IMR-90 (cell line): ENCODE data around the gene SMC6. TPM values are rescaled to one million over a fixed set of nuclear protein-coding genes. Genes with fewer than 3 reads are reported as not detected.

Experiments used
- ATAC-seq: fragments of 200-7000 bp; cut with Tn5 transposase; 2 replicates; pipeline ENCODE4 v1.9.1; 2020; ENCODE audit warnings: low read depth, mild to moderate bottlenecking, moderate library complexity
- BruUV-seq: library from RNA; stranded (reverse); fragments of 400-500 nt; replicated peaks from 2 replicates; lab custom pipeline; 2021; lab: Mats Ljungman, UMichigan
- CTCF ChIA-PET: fragments of 300-600 bp; formaldehyde crosslinking; extraction: SDS; loops from one replicate; lab custom pipeline; 2021; ENCODE audit warnings: antibody characterized with exemption; lab: Yijun Ruan, JAX
- POLR2A ChIA-PET: fragments of 300-600 bp; sonication (Branson Sonifier 250); formaldehyde crosslinking; loops from one replicate; lab custom pipeline; 2022; ENCODE audit warnings: antibody characterized with exemption; ENCODE audit not compliant: unreplicated experiment; lab: Charles Lee
- DNase-seq: peaks from one replicate; pipeline ENCODE4 v3.0.0; 2013
- H2AFZ ChIP-seq: replicated peaks from 2 replicates; pipeline ENCODE3; 2013; ENCODE audit warnings: low read length, mild to moderate bottlenecking; ENCODE audit not compliant: poor library complexity
- H2AK5ac ChIP-seq: 2 replicates; pipeline ENCODE4 v1.6.1; 2013; ENCODE audit warnings: low read depth, low read length, inconsistent platforms
- H2AK9ac ChIP-seq: replicated peaks from 2 replicates; pipeline ENCODE3; 2013; ENCODE audit warnings: mild to moderate bottlenecking, low read depth, low read length, moderate library complexity; ENCODE audit not compliant: poor library complexity
- H2BK120ac ChIP-seq: 2 replicates; pipeline ENCODE4 v1.6.1; 2013; ENCODE audit warnings: low read depth, low read length, inconsistent platforms
- H2BK15ac ChIP-seq: 3 replicates; pipeline ENCODE4 v1.6.1; 2013; ENCODE audit warnings: low read depth, low read length, inconsistent platforms
- H2BK20ac ChIP-seq: 2 replicates; pipeline ENCODE4 v1.6.1; 2013; ENCODE audit warnings: low read depth, mild to moderate bottlenecking, inconsistent platforms, low read length, moderate library complexity
- H2BK5ac ChIP-seq: 2 replicates; pipeline ENCODE4 v1.6.1; 2013; ENCODE audit warnings: mild to moderate bottlenecking, low read depth, low read length, inconsistent platforms; ENCODE audit not compliant: poor library complexity, severe bottlenecking
- H3K14ac ChIP-seq: replicated peaks from 2 replicates; pipeline ENCODE4 v1.6.1; 2013; ENCODE audit warnings: low read depth, low read length, inconsistent platforms
- H3K18ac ChIP-seq: 2 replicates; pipeline ENCODE4 v1.6.1; 2013; ENCODE audit warnings: low read depth, low read length, control low read depth
- H3K23ac ChIP-seq: 2 replicates; pipeline ENCODE4 v1.6.1; 2013; ENCODE audit warnings: low read depth, low read length, inconsistent platforms
- H3K27ac ChIP-seq: 2 replicates; pipeline ENCODE4 v1.5.1; 2013; ENCODE audit warnings: mild to moderate bottlenecking, control low read depth, low read length; ENCODE audit not compliant: insufficient read depth
- H3K27me3 ChIP-seq: 2 replicates; pipeline ENCODE4 v1.6.1; 2013; ENCODE audit warnings: low read length; ENCODE audit not compliant: control insufficient read depth, insufficient read depth
- H3K36me3 ChIP-seq: 2 replicates; pipeline ENCODE4 v1.6.1; 2013; ENCODE audit warnings: low read length, mixed read lengths; ENCODE audit not compliant: control insufficient read depth, insufficient read depth
- H3K4ac ChIP-seq: 2 replicates; pipeline ENCODE4 v1.6.1; 2013; ENCODE audit warnings: low read depth, low read length, inconsistent platforms
- H3K4me1 ChIP-seq: 2 replicates; pipeline ENCODE4 v1.6.1; 2013; ENCODE audit warnings: low read length, mixed read lengths; ENCODE audit not compliant: control insufficient read depth, insufficient read depth
- H3K4me2 ChIP-seq: 2 replicates; pipeline ENCODE4 v1.6.1; 2013; ENCODE audit warnings: low read depth, mild to moderate bottlenecking, control low read depth, low read length, moderate library complexity
- H3K4me3 ChIP-seq: 2 replicates; pipeline ENCODE4 v1.5.1; 2013; ENCODE audit warnings: low read depth, mild to moderate bottlenecking, control low read depth, low read length, moderate library complexity; ENCODE audit not compliant: insufficient read depth
- H3K56ac ChIP-seq: 2 replicates; pipeline ENCODE4 v1.6.1; 2013; ENCODE audit warnings: low read length, inconsistent platforms; ENCODE audit not compliant: insufficient read depth; ENCODE audit errors: extremely low read depth
- H3K79me1 ChIP-seq, 2 experiments: 2 replicates each; pipeline ENCODE4 v1.6.1; 2013; ENCODE audit warnings: low read length in 2 of 2, inconsistent platforms in 1 of 2, low read depth in 1 of 2
- H3K9ac ChIP-seq: 2 replicates; pipeline ENCODE4 v1.6.1; 2013; ENCODE audit warnings: low read depth, low read length, control low read depth
- H3K9me1 ChIP-seq: 2 replicates; pipeline ENCODE4 v1.6.1; 2013; ENCODE audit warnings: low read length, inconsistent platforms; ENCODE audit not compliant: insufficient read depth
- H3K9me3 ChIP-seq: 2 replicates; pipeline ENCODE4 v1.6.1; 2013; ENCODE audit warnings: low read length; ENCODE audit not compliant: control insufficient read depth, insufficient read depth
- H4K20me1 ChIP-seq: 2 replicates; pipeline ENCODE4 v1.6.1; 2013; ENCODE audit warnings: low read length, inconsistent platforms; ENCODE audit not compliant: insufficient read depth
- H4K5ac ChIP-seq: 2 replicates; pipeline ENCODE4 v1.6.1; 2013; ENCODE audit warnings: mild to moderate bottlenecking, low read depth, low read length, control low read depth
- H4K8ac ChIP-seq, 2 experiments: 2 replicates each; pipeline ENCODE4 v1.6.1; 2013; ENCODE audit warnings: low read depth in 2 of 2, low read length in 2 of 2, control low read depth in 1 of 2, inconsistent platforms in 1 of 2
- H4K91ac ChIP-seq: 2 replicates; pipeline ENCODE4 v1.6.1; 2013; ENCODE audit warnings: low read depth, low read length, inconsistent platforms; ENCODE audit not compliant: insufficient read depth
- NFE2L2 ChIP-seq: fragments of 150-350 bp; IDR thresholded peaks from 2 replicates; pipeline ENCODE4 v1.6.1; 2016; ENCODE audit warnings: low read depth, mild to moderate bottlenecking, low read length
- POLR2A ChIP-seq: IDR thresholded peaks from 2 replicates; pipeline ENCODE4 v1.6.1; 2012; ENCODE audit warnings: mild to moderate bottlenecking, low read depth, low read length
- RCOR1 ChIP-seq: IDR thresholded peaks from 2 replicates; pipeline ENCODE4 v1.6.1; 2012; ENCODE audit warnings: mild to moderate bottlenecking, low read length, improper control_type of control experiment; ENCODE audit not compliant: insufficient replicate concordance
- WGBS, 2 experiments: methylation state at CpG; one replicate each; pipeline versions ENCODE4 v1.1.5 to v1.1.7; 2013; ENCODE audit warnings: missing lambda C conversion rate in 2 of 2; ENCODE audit not compliant: insufficient read length in 1 of 2; ENCODE audit errors: extremely low coverage in 2 of 2; 5-methylcytosine and 5-hydroxymethylcytosine counted together
- dilution Hi-C: fragments of 300-500 bp; cut with HindIII; formaldehyde crosslinking; loops from one replicate; pipeline ENCODE4 v1.14.3; 2018; ENCODE audit warnings: low sequenced_read_pairs; ENCODE audit not compliant: unreplicated experiment
- in situ Hi-C: fragments of 300-500 bp; cut with MboI; formaldehyde crosslinking; loops from 3 replicates; pipeline ENCODE4 v1.14.3; 2019; ENCODE audit warnings: low sequenced_read_pairs, inconsistent platforms, mixed read lengths
- intact Hi-C: fragments of 100-400 bp; cut with micrococcal nuclease; formaldehyde crosslinking; loops from 2 replicates; pipeline ENCODE4 v1.10.0; 2022
- polyA plus RNA-seq, 3 experiments: library from polyadenylated mRNA; depleted of rRNA; stranded (reverse); fragments of >200 nt; gene quantifications; 2 replicates each; pipeline ENCODE4 v1.2.3, GENCODE V29; 2012; ENCODE audit warnings: low replicate concordance in 1 of 3
- total RNA-seq: library from RNA; depleted of rRNA; stranded (reverse); fragments of >200 nt; gene quantifications from 2 replicates; pipeline ENCODE4 v1.2.3, GENCODE V29; 2012
- TF ChIP-seq, protein P1 (sequence below): conservative IDR thresholded peaks from 2 replicates; pipeline ENCODE4 v1.5.1; 2012; ENCODE audit warnings: mild to moderate bottlenecking, low read depth, low read length, improper control_type of control experiment

The SMC6 gene
- total and polyA plus RNA-seq, 2 of the 4 experiments (the other 2 are of a cell fraction): 6.5 to 10.4 TPM

DNA sequence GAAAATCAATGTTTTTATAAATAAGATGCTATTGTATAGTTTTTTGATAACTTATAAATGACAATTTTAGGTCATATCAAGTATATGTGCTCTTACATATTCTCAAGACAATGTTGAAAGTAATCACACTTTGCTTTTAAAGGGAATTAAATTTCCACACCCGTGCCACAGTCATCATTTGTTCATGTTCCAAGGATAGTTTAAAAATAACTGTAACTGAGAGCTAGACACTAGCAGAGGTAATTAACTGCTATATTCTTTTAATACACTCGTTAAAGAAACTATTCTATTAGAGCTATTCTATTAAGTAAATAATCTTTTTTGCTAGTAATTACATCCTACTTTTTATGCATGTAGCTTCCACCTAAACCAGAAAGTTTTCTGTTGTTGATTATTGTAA is 18.3 kb upstream of the SMC6 start:
- Histone ChIP-seq H2AK9ac (no peak overlapping the region), H2BK20ac (no peak overlapping the region), H3K4me3 (no peak overlapping the region), H3K9ac (no peak overlapping the region), H3K23ac (no peak overlapping the region), H3K9me1 (no peaks in the 10 kb centered on the region; the same call in 1 of the 2 replicates), H3K27me3 (no peaks in the 10 kb centered on the region), H2AFZ (no peak overlapping the region), H2AK5ac (no peak overlapping the region), H3K79me1 (no peaks in the 10 kb centered on the region), H4K20me1 (no peaks in the 10 kb centered on the region), H3K9me3 (no peaks in the 10 kb centered on the region), H2BK120ac (no peak overlapping the region), H3K27ac (no peak overlapping the region), H4K91ac (no peak overlapping the region), H3K4ac (no peak overlapping the region), H2BK15ac (no peak overlapping the region), H3K56ac (no peak overlapping the region), H3K4me2 (no peak overlapping the region), H2BK5ac (no peak overlapping the region), H3K14ac (no peak overlapping the region), H3K36me3 (peaks cover 6% of the 10 kb centered on the region; the same call in 1 of the 2 replicates), H3K18ac (no peak overlapping the region), H4K8ac (no peak overlapping the region), H4K5ac (no peak overlapping the region), H3K4me1 (no peaks in the 10 kb centered on the region)
- intact Hi-C loops: no loop called here
- no TSS peak for BruUV-seq
- dilution Hi-C loops: no loop called here
- TF ChIP-seq RCOR1 (no peak), NFE2L2 (no peak), POLR2A (no peak)
- TF ChIP-seq, protein P1, sequence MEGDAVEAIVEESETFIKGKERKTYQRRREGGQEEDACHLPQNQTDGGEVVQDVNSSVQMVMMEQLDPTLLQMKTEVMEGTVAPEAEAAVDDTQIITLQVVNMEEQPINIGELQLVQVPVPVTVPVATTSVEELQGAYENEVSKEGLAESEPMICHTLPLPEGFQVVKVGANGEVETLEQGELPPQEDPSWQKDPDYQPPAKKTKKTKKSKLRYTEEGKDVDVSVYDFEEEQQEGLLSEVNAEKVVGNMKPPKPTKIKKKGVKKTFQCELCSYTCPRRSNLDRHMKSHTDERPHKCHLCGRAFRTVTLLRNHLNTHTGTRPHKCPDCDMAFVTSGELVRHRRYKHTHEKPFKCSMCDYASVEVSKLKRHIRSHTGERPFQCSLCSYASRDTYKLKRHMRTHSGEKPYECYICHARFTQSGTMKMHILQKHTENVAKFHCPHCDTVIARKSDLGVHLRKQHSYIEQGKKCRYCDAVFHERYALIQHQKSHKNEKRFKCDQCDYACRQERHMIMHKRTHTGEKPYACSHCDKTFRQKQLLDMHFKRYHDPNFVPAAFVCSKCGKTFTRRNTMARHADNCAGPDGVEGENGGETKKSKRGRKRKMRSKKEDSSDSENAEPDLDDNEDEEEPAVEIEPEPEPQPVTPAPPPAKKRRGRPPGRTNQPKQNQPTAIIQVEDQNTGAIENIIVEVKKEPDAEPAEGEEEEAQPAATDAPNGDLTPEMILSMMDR: no peak
- ChIA-PET POLR2A (no interaction called here), CTCF (interaction anchor here (1.2 kb wide), 1 partner anchor 21 kb away, joined by 3 read pairs; no protein-coding TSS in a partner anchor)
- no CpG with 5 or more reads among the region's 2 CpGs for WGBS, 2 experiments
- in situ Hi-C loops: no loop called here
- ATAC-seq (no peak), DNase-seq (no peak)
